HG03520 (cell line): ENCODE data around the gene SIPA1L3.

ENCODE experiments used
- ATAC-seq: cut with Tn5 transposase; IDR thresholded peaks from one replicate; pipeline ENCODE4 v1.9.1; 2021; ENCODE audit warnings: mild to moderate bottlenecking, moderate library complexity; ENCODE audit not compliant: unreplicated experiment

The SIPA1L3 gene

DNA sequence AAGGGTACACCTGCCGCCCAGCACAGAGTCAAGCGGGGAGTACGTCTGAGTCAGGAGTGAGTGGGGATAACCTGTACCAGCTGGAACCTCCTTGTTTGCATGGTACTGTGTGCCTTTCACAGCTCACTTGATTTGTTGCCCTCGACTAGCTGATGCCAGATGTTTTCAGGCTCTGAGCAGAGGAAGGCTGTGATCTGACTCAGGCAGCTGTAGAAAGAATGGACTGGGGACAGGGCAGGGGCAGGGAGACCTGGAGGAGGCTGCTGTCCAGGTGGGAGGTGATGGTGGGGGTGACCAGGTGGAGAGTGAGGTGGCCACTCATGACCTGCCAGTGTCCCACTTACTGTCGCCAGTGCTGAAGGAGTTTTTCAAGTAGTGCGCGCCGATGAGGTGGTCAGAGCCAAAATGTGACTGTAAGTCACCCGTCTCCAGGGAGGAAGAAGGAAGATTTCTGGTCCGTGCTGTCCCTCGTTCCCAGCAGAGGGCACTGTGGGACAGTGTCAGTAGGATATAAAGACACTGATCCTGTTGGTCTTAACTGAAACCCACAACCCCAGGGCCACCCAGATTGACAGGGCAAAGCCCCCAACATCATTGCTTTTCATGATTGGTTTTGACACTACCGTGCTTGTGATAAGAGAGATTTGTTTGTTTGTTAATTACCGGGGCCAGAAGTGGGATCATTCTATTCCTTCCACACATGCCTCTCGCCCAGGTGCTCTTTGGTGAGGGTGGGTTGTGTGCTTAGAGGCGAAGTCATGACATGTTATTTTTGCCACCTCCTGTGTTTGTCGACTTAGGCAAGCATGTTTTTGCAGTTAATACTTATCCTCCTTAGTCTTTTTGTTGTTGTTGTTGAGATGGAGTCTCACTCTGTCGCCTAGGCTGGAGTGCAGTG, 188.7 kb downstream of the SIPA1L3 start:
- ATAC-seq = no peak

DNA sequence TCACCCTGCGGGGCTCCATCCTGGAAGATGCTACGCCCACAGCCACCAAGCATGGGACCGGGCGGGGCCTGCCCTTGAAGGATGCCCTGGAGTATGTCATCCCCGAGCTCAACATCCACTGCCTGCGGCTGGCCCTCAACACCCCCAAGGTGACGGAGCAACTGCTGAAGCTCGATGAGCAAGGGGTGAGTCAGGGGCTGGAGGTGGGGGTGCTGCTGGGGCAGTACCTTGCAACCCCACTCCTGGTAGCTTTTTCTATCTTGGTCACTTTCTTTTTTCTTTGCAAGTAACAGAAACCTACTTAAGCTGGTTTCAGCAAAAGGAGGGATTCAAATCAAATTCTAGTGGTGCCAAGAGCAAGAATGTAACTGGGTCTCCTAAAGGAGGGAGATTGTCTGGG, 193.0 kb downstream of the SIPA1L3 start:
- ATAC-seq = no peak

DNA sequence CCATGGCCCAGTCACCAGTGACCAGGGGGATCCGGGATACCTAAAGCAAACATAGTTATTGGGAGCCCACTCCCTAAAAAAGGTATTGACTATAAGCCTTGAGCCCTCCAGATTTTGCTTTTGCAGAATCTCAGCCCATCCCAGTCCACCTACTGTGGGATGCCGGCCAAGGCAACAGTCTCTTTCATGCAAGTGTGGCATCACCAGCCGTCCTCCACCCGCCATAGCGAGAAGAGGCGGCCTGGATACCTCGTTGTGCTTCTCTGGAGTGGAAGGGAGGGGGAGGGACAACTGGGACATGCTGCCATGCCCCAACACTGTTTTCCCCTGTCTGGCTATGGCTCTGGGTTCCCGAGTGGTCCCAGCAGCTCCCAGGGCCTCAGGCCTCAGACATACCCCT, 193.6 kb downstream of the SIPA1L3 start:
- ATAC-seq = no peak

DNA sequence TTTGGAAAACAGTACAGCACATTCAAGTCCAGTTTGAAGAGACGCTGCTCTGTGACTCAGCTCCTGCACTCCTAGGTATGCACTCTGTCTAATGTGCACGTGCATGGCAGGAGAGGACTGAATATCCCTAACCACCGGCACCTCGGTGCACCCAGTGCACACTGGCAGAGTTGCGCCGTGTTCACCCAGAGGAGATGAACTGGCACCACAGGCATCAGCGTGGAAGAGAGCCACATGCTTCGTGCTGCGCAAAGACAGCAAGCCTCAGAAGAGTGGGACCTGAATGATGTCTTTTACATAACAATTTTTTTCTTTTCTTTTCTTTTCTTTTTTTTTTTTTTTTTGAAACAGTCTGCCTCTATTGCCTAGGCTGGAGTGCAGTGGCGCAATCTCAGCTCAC, 194.7 kb downstream of the SIPA1L3 start:
- ATAC-seq = no peak

DNA sequence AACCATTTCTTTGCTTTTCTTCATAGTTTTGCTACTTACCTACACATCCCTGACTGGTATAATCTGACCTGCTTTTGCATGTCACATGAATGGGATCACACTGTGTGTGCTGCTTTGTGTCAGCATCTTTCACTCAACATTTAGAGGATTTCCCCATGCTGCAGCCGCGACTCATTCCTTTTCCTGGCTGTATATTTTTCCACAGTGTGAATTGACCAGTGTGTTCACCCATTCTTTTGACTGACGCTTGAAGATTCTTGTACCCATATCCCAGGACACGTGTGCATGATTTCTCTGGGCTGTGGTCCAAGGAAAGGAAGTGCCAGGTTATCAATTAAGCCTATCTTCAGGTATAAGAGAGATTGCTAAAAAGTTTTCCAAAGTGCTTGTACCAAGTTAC, 198.6 kb downstream of the SIPA1L3 start:
- no peak for ATAC-seq

DNA sequence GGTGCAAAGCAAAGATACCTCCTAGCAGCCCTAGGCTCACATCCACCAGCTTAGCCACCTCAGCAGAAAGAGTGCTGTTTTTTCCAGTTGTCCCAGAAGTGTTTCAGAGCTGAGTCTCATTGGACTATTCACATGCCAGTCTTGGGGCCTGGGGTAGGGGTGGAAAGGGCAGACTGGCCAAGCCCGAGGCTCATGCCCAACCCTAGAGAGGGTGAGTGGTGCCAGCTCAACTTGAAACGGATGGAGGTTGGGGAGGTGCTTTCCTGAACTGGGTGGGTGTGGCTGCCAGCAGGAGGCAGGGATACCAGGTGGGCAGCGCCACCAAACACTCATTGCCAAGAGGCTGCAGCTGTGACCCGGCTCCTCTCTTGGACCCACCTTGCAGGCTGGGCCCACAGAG, 200.1 kb downstream of the SIPA1L3 start:
- ATAC-seq = no peak

DNA sequence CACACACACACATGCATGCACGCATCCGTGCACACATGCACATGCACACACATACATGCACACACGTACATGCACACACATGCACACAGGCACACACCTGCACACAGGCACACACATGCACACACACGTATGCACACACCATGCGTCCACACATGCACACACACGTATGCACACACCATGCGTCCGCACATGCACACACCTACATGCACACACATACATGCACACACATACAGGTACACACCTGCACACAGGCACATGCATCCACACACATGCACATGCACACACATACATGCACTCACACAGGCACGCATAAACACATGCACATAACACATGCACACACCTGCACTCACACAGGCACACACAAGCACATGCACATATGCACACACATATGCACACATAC, 204.9 kb downstream of the SIPA1L3 start:
- ATAC-seq = no peak

DNA sequence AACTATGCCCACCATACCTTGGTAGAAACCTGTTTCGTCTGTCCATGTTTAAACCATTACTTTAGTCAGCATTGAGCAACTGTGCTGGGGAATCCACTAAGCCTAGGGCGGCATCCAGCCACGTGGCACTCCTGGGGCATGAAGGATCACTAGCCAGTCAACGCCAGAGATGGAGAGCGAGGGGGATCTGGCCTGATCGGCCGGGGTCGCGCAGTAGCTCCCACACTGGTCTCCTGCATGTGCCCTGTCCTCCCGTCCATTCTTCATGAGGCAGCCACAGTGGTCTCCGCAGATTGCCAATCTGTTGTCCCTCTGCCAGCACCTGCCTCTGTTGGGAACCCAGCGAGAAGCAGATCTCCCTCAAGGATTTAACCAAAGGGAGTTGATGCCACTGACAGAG, 207.6 kb downstream of the SIPA1L3 start:
- ATAC-seq = no peak

DNA sequence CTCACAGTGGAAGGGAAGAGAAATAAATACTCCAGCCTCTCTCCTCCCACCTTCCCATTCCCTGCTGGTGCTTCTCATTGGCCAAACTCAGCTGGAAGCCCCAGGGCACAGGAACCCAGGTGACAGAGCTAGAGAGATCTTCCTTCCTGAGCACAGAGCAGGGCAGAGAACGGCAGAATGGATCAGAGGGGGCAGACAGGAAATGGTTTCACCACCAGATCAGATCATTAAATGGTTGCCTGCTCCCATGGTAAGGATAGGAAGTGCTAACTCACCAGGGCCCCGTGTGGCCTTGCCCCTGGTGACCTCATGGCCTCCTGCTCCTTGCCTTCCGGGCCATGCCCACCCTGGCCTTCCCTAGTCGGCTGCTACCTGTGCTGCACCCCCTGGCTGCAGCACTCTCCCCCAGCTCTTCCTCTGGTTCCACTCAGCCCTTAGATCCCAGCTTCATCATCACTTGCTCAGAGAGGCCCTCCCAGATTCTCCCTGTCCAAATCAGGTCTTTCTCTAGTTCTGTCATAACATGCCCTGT, 208.3 kb downstream of the SIPA1L3 start:
- no peak for ATAC-seq

DNA sequence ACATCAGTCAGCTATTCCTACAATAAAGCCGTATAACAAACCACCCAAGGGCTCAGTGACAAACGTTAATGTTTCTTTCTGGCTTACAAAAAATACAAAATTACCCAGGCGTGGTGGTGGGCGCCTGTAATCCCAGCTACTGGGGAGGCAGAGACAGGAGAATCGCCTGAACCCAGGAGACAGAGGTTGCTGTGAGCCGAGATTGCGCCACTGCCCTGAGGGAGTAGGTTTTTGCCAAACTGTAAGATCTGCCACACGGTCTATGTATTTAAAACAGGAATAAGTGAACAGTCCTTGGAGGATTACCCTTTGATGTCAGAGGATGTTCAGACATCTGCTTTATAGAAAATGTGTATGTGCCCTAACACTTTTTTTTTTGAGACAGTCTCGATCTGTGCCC, 211.2 kb downstream of the SIPA1L3 start:
- no peak for ATAC-seq

DNA sequence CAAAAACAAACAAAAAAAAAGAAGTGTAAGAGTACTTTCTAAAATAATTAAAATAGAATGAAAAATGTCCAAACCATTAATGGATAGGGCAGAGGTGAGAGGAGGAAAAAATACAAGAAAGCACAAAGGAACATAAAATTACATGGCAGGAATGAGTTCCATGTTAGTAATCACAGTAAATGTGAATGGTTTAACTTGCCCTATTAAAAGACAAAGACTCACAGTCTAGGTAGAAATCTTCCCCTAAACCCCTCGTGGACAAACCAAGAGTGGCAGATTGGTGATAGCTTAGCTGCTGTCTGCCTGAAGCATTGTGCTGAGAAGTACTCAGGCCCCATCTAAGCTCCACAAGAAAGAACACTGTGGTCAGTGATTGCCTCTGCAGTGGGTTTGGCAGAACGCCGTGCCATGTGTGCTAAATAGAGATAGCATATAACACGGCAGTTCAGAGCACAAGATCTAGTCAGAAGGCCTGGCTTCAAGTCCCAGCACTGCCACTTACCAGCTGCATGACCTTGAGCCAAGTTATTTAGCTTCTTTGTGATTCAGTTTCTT, 213.5 kb downstream of the SIPA1L3 start:
- no peak for ATAC-seq

DNA sequence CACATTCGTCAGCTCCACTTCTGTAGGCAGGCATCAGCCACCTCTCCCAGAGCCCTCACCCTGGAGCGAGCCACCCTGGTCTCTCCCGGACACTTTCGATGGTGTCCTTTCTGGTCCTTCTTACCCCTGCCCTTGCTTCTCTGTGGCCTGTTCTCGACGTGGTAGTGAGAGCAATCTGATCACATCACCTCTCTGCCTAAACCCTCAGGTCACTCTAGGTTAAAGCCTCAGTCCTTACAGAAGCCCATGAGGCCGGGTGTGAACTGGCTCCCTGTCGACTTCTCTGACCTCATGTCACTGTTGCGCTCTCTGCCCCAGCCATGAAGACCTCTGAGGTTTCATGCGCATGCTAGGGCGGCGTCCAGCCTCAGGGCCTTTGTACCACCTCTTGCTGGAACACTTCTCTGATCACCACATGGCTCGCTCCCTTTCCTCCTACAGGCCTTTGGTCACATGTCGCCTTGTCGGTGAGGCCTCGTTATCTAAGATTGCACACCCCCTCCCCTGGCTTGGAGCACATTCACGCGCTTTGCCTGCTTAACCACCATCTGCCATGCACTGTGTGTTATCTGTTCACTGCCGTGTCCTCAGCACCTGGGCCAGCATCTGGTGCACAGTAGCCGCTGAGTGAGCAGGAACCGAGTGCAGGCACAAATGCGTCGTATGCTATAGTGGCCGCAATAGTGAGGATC, 215.5 kb downstream of the SIPA1L3 start:
- no peak for ATAC-seq

DNA sequence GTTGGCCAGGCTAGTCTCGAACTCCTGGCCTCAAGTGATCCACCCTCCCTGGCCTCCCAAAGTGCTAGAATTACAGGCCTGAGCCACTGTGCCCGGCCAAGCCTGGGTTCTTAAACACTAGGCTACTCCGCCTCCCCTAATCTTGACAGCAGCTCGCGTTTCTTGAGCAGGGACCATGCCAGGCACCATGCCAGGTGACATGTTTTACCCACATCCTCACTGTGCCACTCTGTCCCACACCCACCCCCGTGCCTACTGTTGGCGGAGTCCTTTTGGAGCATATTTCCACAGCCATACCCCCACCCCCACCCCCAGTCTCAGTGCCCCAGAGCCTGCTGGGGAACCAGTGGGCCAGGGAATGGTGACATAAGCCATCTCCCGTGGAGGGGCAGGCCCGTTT, 218.2 kb downstream of the SIPA1L3 start:
- no peak for ATAC-seq

DNA sequence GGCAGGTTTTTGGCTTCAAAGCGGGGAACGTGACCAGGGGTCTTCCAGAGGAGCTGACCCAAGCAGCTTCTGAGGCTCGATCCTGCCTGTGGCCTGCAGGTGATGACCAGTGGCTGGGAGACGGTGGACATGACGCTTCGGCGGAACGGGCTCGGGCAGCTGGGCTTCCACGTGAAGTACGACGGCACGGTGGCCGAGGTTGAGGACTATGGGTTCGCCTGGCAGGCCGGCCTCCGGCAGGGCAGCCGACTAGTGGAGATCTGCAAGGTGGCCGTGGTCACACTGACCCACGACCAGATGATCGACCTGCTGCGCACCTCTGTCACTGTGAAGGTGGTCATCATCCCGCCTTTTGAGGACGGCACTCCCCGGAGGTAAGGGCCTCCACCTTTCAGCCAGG, 223.4 kb downstream of the SIPA1L3 start:
- no peak for ATAC-seq

DNA sequence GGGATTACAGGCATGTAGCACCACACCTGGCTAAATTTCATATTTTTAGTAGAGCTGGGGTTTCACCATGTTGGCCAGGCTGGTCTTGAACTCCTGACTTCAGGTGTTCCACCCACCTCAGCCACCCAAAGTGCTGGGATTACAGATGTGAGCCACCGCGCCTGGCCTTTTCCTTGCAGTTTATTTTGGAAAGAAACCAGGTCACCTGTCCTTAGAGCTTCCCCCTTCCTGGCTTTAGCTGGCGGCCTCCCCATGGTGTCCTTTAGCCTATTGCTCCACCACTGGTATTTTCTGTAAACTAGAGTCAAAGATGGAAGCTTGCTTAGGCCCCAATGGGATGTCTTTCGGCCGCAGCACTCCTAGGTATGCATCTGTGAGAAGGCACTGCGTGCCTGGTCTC, 225.8 kb downstream of the SIPA1L3 start:
- ATAC-seq = no peak

DNA sequence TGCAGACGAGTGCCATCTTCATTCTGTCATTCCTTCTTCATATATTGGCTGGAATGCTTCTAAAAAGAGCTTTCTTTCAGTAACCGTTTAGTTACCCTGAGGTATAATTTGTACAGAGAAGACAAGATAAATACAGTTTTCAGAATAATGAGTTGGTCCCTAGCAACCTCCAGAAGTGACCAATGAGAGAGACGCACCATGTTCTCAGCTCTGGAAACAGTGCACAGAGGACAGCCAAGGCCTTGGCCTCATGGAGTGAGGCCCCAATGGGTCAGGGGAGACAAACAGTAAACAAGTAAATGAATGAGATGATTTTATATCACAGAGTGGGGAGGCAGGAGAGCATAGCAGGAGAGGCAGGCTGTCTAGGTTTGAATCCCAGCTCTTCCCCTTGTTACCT, 226.3 kb downstream of the SIPA1L3 start:
- ATAC-seq = no peak

DNA sequence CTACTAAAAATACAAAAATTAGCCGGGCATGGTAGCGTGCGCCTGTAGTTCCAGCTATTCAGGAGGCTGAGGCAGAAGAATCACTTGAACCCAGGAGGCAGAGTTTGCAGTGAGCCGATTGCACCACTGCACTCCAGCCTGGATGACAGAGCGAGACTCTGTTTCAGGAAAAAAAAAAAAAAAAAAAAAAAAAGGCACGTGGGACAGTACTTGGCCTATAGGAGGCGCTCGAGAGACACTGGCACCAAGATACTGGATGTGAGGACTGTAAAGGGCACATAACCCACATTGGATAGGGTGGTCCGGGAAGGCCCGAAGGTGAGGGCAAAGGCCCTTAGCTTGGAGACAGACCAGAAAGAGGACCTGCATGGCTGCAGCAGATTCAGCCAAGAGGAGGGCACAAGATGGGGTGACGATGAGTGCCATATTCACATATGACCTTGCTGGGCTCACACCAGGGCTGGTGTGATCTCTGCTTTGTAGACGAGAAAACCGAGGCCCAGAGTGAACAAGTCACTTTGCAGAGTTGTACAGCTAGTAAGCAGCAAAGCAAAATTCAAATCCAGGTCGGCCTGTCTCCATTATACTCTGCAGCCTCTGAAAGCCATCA, 227.6 kb downstream of the SIPA1L3 start:
- ATAC-seq = no peak

DNA sequence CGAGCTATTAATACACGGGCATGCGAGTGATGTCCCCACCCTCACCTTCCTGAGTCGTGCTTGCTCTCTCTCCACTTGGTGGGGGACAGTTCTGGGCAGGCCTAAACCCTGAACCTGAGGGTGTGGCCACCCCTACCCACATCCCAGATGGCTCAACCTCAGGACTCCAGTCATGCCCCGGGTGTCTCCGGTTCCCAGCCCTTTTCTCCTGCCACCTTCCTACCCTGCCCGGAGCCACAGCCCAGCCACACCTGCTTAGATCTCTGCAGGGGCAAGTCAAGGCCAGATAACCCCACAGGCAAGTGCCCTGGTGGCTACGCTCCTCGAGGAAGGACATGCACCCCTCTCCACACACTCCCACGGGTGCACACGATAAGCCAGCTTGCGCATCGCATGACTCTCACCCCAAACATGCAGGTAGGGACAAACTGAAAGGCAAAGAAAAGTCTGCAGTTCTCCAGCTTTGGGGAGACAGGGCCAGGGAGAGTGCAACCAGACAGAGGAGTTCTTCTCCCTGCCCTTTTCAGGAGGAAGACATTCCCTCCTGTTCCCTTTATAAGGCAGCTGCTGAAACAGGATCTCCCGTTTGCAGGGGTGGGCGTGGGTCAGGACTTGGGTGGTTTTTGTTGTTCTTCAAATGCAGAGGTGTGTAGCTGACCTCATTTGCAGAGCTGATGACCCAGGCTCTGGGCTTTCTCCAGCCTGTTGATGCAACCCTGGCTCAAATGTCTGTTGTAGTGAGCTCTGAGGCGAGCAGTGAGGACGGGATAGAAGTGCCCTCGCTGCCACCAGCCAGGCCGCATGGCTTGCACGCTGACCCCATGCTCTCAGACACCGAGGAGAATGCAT, 228.4 kb downstream of the SIPA1L3 start:
- ATAC-seq = no peak

DNA sequence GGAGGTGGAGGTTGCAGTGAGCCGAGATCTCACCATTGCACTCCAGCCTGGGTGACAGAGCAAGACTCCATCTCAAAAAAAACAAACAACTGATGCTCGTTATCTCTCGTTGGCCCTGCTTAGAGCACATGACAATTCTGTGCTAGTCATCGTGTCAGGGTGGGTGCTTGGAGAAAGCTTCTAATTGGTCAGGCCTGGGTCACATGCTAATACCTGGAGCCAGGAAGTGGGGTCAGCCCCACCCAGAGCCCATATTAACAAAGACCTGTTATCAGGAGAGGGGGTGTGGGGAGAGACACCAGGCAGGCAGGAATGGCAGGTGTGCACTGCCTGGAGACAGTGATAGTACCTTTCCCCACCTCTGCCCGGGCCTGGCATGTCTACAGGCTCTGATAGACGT, 232.1 kb downstream of the SIPA1L3 start:
- ATAC-seq = no peak

DNA sequence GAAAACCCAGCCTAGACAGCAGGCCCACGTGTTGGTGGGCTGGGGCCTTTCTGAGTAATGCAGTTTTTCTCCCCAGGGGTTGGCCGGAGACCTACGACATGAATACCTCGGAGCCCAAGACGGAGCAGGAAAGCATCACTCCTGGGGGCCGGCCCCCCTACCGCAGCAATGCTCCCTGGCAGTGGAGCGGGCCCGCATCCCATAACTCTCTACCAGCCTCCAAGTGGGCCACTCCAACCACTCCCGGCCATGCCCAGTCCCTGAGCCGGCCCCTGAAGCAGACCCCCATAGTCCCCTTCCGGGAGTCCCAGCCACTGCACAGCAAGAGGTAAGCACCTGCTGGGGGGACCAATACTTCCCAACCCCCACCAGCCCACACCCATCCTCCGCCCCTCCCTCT, 234.1 kb downstream of the SIPA1L3 start:
- ATAC-seq = no peak
